ENCODE results near the gene FANCI. TPM values are rescaled to one million over a fixed set of nuclear protein-coding genes. Genes with fewer than 3 reads are reported as not detected.

FANCI gene
- total and polyA plus RNA-seq, 5 experiments from 2014 or later: 3.1 to 9.4 (median 4.9) TPM

DNA sequence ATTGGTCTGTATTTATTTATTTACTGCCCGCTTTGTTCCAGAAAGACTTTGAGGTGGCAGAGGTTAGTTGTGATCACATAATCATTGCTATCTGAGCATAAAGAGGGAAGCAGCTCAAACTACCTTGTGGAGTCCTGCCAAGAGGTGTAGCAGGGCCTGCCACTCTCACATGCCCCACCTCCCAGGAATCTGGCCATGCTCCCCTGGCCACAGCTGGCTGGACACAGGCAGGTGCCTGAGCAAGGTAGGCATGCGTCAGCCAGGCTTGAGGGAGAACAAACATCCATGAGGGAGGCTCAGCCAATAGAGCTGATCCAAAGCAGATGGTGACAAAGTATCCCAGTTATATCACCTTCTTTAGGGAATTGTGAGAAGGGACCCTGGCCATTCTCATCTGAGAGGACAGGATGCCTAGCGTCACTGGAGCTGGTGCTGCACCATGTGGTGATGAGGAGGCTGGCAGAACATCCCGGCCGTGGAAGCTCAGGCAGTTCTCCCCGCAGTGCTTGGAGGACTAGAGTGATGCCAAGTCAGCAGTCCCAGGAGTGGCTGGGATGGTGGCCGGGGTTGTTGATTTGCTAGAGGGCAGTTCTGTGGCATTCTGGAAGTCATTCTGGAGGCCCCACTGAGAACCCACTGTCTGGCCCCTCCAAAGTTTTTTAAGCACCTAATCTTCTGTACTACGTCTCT lies 97.7 kb downstream of the FANCI start:
- POLR2A ChIA-PET: no interaction called here
- Mint-ChIP-seq H3K4me1 (no peaks in the 10 kb centered on the region), H3K36me3 (no peaks in the 10 kb centered on the region), H3K4me3 (no peak overlapping the region), H3K27me3 (peaks cover 3 to 7% (median 4%) of the 10 kb centered on the region in 5 donors), H3K9me3 (peaks cover 0 to 1% (median 0%) of the 10 kb centered on the region in 9 donors), H3K27ac (no peak overlapping the region)
- ATAC-seq (no peak), DNase-seq (no peak)

DNA sequence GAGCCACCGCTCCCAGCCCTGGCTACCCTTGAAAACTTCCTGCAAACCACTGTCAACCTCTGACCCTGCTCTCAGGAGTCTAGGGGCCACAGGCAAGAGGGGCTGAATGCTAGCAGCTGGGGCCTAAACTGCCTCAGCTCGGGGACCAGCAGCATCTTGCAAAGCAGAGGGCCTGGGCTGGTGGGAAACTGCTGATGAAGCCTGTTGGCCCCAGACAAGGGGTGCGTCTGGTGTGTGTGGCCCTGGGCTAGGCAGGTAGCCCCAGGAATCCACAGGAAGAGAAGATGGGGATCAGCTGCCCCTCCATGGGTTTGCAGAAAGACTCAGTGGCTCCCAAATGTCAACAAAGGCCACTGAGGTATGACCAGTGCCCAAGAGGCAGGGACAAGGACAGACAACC lies 99.1 kb downstream of the FANCI start:
- Mint-ChIP-seq H3K27me3 (peaks cover 3 to 7% (median 4%) of the 10 kb centered on the region in 5 donors), H3K27ac (no peak overlapping the region)
- no peak for DNase-seq

DNA sequence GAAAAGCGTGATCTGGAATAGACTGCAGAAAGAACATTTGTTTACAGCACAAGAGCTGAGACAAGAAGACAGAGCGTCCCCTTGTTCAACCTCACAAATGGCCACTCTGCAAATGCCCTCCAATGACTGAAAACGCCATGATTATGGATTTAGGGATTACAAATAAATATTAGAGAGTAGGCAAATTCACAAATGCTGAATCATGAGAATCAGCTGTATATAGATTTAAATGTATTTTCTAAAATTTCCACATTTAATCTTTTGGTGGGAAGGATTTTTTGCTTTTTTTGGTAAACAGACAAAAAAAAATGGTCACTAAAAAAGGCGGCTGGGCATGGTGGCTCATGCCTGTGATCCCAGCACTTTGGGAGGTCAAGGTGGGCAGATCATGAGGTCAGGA lies 101.5 kb downstream of the FANCI start:
- Mint-ChIP-seq H3K36me3 (no peaks in the 10 kb centered on the region), H3K4me1 (no peaks in the 10 kb centered on the region), H3K9me3 (peaks cover 0 to 1% (median 0%) of the 10 kb centered on the region in 9 donors), H3K27me3 (peaks cover 4 to 9% (median 7%) of the 10 kb centered on the region in 5 donors), H3K4me3 (no peak overlapping the region), H3K27ac (no peak overlapping the region)
- no peak for DNase-seq
- ATAC-seq: no peak
- POLR2A ChIA-PET: no interaction called here

More for the DNA sequence above, 99.1 kb downstream of the FANCI start:
- peaks cover 0 to 1% (median 0%) of the 10 kb centered on the region in 9 donors for H3K9me3 Mint-ChIP-seq
- no peak for ATAC-seq
- H3K4me1 Mint-ChIP-seq: no peaks in the 10 kb centered on the region
- POLR2A ChIA-PET: no interaction called here
- H3K36me3 Mint-ChIP-seq: no peaks in the 10 kb centered on the region
- H3K4me3 Mint-ChIP-seq: no peak overlapping the region

DNA sequence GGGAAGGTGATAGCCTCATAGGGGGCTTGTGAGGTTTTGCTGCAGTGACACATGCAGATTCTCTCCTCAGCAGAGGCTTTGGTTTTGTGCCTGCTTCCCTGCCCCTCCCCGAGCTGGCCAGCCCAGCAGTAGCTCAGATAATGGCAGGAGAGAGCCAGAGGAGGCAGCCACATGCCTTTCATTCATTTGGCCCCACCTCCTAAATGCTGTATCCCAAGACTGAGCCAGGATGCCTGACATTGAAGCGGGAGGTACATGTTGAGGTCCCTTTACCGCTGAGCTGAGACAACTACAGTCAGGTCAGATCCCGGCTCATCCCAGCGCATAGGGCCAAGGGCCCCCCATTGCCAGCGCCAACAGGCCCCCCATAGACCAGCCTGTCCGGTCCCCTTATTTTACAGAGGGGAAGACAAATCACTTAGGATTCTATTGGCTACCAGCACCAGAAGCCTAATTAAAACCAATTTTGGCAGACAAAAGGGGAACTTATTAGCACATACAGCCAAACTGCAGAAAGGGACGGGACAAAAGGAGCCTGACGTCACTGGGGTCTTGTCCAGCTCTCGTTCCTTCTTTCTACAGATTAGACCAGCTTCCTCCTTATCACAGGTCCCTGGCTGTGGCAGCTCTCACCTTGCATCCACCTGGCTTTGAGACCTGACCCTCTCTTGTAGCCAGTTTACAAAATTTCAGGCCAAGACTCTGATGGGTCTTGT lies 102.9 kb downstream of the FANCI start:
- POLR2A ChIA-PET: no interaction called here
- Mint-ChIP-seq H3K4me3 (no peak overlapping the region), H3K36me3 (no peaks in the 10 kb centered on the region), H3K27ac (no peak overlapping the region), H3K27me3 (peaks cover 6 to 15% (median 7%) of the 10 kb centered on the region in 5 donors), H3K9me3 (peaks cover 0 to 1% (median 0%) of the 10 kb centered on the region in 9 donors), H3K4me1 (peaks cover 0 to 2% (median 0%) of the 10 kb centered on the region in 4 donors)
- DNase-seq (no peak), ATAC-seq (no peak)

DNA sequence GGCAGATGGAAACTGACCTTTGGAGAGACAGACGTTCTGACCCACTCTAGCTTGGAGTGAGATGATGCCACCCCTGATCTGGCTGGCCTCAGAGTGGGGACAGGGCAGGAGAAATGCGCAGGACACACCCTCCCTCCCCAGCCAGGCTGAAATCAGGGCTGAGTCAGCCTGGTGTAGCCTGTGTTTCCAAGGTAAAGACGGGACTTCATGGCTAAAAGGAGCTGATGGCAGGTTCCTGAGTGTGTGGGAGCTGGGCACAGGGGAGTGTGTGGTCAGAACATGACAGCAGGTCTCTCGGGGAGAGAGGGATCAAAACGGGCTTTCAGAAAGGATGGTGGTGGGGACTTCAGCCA lies 105.4 kb downstream of the FANCI start:
- ATAC-seq: no peak
- H3K4me1 Mint-ChIP-seq: peaks cover 0 to 2% (median 0%) of the 10 kb centered on the region in 4 donors
- H3K27me3 Mint-ChIP-seq: peaks cover 13 to 30% (median 25%) of the 10 kb centered on the region in 5 donors
- peak overlapping the region in 1 of 10 donors; percentile 44 for H3K27ac Mint-ChIP-seq
- H3K9me3 Mint-ChIP-seq: peaks cover 0 to 1% (median 0%) of the 10 kb centered on the region in 9 donors
- no peak overlapping the region for H3K4me3 Mint-ChIP-seq
- no peak for DNase-seq
- POLR2A ChIA-PET: no interaction called here
- H3K36me3 Mint-ChIP-seq: no peaks in the 10 kb centered on the region

DNA sequence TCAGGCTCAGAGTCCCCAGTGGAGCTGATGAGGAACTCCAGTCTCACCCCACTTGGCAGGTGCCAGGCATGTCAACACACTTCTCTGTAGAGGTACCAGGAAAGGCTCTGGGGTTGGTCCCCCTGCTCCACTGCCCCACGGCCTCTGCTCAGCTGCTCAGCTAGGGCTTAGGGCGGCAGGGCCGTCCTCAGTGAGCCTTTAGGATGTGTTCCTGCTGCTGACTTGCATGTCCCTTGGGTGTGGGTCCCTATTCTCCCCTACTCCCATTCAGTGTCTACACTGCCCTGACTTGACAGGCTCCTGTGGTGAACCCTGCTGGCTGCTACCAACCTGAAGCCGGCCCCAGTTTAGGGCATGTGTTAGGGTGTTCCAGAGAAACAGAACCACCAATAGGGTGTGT lies 108.7 kb downstream of the FANCI start:
- Mint-ChIP-seq H3K9me3 (no peaks in the 10 kb centered on the region), H3K4me1 (peaks cover 0 to 2% (median 0%) of the 10 kb centered on the region in 4 donors), H3K4me3 (no peak overlapping the region), H3K36me3 (no peaks in the 10 kb centered on the region), H3K27ac (no peak overlapping the region), H3K27me3 (peaks cover 30 to 52% (median 45%) of the 10 kb centered on the region in 5 donors)
- ATAC-seq (no peak), DNase-seq (no peak)
- POLR2A ChIA-PET: no interaction called here

DNA sequence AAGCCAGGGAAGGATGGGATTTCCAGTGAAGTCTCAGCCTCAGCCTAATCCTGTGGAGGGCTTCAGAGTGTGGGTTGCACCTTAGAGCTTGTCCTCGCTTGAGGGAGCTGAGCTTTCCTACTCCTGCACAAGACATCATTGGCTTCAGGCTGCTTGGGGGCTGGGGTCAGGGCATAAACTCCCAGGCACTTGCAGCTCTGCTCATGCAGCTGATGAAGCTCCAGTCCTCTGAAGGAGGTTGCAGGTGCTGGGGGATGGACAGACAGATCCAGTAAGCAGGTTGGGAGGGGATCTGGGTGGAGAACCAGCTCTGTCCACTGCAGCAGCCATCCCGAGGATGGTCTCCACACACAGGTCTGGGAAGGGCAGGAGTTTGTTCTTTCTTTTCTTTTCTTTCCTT lies 110.2 kb downstream of the FANCI start:
- Mint-ChIP-seq H3K27me3 (peaks cover 31 to 65% (median 52%) of the 10 kb centered on the region in 5 donors), H3K36me3 (no peaks in the 10 kb centered on the region), H3K9me3 (no peaks in the 10 kb centered on the region), H3K4me3 (no peak overlapping the region), H3K27ac (no peak overlapping the region), H3K4me1 (peaks cover 4 to 6% (median 5%) of the 10 kb centered on the region in 4 donors)
- DNase-seq: no peak
- no peak for ATAC-seq
- POLR2A ChIA-PET: interaction anchor here (0.7 kb wide), 2 partner anchors 34 to 74 kb away, joined by 4 to 5 read pairs; no protein-coding TSS in a partner anchor

DNA sequence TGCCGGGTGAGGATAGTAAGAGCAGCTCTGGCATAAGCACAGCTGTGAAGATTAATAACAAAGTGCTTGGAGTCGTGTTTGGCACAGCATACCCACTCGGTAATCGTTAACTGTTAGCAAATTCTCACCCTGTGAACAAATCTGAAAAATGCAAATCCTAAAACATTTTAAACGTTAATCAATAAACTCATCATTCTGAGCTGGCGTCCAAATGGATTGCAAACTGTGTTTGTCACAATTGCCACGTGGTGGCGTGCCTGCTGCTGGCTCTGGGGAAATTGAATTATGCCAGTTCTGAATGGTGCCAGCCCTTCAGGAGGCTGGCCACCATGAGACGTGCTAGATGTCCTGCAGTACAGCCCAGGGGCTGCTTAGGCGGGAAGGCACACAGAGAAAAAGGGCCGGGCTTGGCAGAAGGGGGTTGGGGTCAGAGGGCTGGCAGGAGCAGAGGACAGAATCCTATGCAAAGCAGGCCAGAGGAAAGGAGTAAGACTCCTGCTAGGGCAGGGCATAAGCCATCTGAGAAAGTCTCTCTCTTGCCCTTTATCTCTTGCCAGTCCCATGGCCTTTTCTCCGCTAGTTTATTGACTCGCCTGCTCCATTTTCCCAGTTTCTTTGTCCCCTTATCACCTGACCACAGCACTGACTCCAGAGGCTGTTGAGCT lies 113.0 kb downstream of the FANCI start:
- Mint-ChIP-seq H3K36me3 (peaks cover 0 to 8% (median 0%) of the 10 kb centered on the region in 3 donors), H3K4me3 (no peak overlapping the region)
- no peak for DNase-seq

DNA sequence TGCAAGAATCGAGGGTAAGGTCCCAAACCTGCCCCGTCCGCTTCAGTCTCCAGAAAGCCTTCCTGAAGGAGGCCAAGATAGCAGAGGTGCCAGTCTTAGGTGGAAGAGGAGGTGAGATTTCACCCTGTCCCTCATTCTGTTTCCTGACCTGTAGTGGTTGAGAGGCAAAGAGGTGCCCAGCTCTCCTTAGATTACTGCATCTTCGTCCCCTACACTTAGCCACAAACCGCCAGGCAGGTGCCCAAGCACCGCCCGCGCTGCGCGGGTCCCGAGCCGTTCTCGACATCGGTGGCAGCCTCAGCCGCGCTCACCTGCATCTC lies 114.6 kb downstream of the FANCI start:
- peak overlapping the region in 2 of 10 donors; percentile 40 to 43 for H3K27ac Mint-ChIP-seq
- H3K27me3 Mint-ChIP-seq: peaks cover 45 to 92% (median 64%) of the 10 kb centered on the region in 5 donors
- POLR2A ChIA-PET: interaction anchor here (1.9 kb wide), 1 partner anchor 23 kb away, joined by 6 read pairs; no protein-coding TSS in a partner anchor
- H3K4me3 Mint-ChIP-seq: peak overlapping the region in 9 of 10 donors; percentile 15 to 88 (median 81)
- ATAC-seq (peak in 1 of 2 donors; percentile 2), DNase-seq (no peak)
- H3K9me3 Mint-ChIP-seq: peaks cover 0 to 2% (median 0%) of the 10 kb centered on the region in 9 donors
- peaks cover 12 to 30% (median 18%) of the 10 kb centered on the region in 4 donors for H3K4me1 Mint-ChIP-seq
- H3K36me3 Mint-ChIP-seq: peaks cover 0 to 8% (median 0%) of the 10 kb centered on the region in 3 donors

More for the DNA sequence above, 113.0 kb downstream of the FANCI start:
- peak overlapping the region in 1 of 10 donors; percentile 37 for H3K27ac Mint-ChIP-seq
- peaks cover 0 to 2% (median 0%) of the 10 kb centered on the region in 9 donors for H3K9me3 Mint-ChIP-seq
- no peak for ATAC-seq
- H3K4me1 Mint-ChIP-seq: peaks cover 10 to 29% (median 14%) of the 10 kb centered on the region in 4 donors
- POLR2A ChIA-PET: no interaction called here
- peaks cover 44 to 91% (median 64%) of the 10 kb centered on the region in 5 donors for H3K27me3 Mint-ChIP-seq

DNA sequence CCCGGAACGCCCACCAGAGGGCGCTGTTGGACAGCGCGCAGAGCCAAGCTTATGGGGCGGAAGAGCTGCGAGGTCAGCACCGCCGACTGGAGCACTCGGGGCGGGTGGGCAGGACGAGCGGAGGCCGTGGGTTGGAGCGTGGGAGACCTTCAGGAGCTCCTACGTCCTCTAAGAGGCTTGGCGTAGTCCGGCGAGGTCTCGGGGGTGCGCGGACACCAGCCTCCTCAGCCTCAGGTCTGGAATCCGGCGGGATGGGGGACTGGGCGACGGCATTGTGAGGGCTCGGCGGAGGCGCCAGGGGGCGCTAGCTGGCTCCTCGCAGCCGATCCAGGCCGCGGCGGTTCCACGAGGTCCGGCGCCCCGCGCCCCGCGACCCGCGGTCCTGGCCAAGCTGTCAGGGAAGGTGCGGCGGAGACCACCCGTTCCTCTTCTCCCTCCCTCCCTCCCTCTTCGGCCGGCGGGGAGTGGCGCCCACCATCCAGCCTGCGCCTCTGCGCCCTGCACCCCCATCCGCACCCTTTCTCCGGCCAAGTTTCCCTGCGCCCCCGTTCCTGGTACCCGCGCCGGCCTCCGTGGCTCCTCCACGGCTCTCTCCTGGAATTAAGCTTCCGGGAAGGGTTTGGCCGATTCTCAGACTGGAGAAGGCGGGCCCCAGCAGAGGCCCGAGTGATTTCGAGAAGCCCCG lies 115.1 kb downstream of the FANCI start:
- peak; percentile 90 to 91 for ATAC-seq
- DNase-seq: peak; percentile 62 to 86 (median 80)
- Mint-ChIP-seq H3K4me1 (peaks cover 12 to 30% (median 19%) of the 10 kb centered on the region in 4 donors), H3K27me3 (peaks cover 45 to 92% (median 66%) of the 10 kb centered on the region in 5 donors), H3K36me3 (peaks cover 0 to 8% (median 0%) of the 10 kb centered on the region in 3 donors), H3K27ac (peak overlapping the region in 1 of 10 donors; percentile 43), H3K4me3 (peak overlapping the region; percentile 71 to 88 (median 80)), H3K9me3 (peaks cover 0 to 2% (median 0%) of the 10 kb centered on the region in 9 donors)
- POLR2A ChIA-PET: interaction anchor here (0.8 to 2.1 kb wide), 3 partner anchors 19 to 23 kb away, joined by 3 to 8 read pairs (median 6); no protein-coding TSS in a partner anchor

DNA sequence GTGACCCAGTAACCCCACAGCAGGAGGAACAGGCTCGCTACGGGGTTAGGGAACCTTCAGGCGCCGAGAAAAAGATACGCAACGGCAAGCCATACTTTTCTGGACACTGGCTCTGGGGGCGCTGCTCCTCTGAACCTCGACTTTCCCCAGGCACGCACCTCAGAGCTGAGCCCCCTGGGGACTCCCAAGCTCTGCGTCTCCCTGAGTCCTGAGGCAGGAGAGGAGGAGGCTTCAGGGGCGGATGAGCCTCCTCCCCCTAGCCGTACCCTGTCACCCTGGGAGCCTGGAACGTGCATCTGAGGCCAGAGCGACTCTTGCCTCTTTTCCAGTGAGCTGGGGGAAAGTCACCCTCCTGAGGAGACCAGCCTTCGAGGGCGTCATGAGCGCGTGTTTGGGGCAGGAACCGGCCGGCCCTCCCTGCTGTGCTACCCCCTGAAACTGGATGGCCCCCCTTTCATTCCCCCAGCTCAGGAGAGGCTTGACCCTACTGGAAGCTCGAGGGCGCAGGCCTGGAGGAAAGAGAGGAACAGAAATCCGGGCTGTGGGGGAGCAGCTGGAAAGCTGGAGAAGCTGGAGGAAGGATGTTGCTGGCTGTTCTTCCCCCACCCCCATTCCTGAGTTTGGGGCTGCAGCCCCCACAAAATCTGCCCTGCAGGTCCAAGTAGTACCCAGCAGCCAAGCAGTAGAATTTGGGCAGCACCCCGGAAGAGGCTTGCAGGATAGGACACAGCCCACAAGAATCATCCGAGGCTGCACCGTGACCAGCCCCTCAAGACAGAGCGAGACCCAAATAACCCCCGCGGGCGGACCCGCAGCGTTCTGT lies 115.9 kb downstream of the FANCI start:
- POLR2A ChIA-PET: interaction anchor here (0.8 to 2.1 kb wide), 2 partner anchors 18 to 20 kb away, joined by 3 to 8 read pairs; no protein-coding TSS in a partner anchor
- ATAC-seq (no peak), DNase-seq (no peak)
- H3K27ac Mint-ChIP-seq: no peak overlapping the region
- peaks cover 0 to 4% (median 0%) of the 10 kb centered on the region in 9 donors for H3K9me3 Mint-ChIP-seq
- peaks cover 12 to 30% (median 19%) of the 10 kb centered on the region in 4 donors for H3K4me1 Mint-ChIP-seq
- peaks cover 0 to 9% (median 0%) of the 10 kb centered on the region in 3 donors for H3K36me3 Mint-ChIP-seq
- peak overlapping the region in 8 of 10 donors; percentile 4 to 75 (median 50) for H3K4me3 Mint-ChIP-seq
- peaks cover 47 to 92% (median 69%) of the 10 kb centered on the region in 5 donors for H3K27me3 Mint-ChIP-seq
